K562 (cell line): ENCODE data around the gene CXCL6. TPM values are rescaled to one million over a fixed set of nuclear protein-coding genes. Genes with fewer than 3 reads are reported as not detected.

Experiments
- FOXK1 ChIP-seq: sonication (generic); formaldehyde crosslinking; IDR thresholded peaks from 2 replicates; pipeline ENCODE4 v1.8.0; 2022; ENCODE audit warnings: missing genetic modification reagents, mild to moderate bottlenecking, borderline replicate concordance
- polyA plus RNA-seq, 8 experiments: library from polyadenylated mRNA; depleted of rRNA in 4 of 8; stranded (reverse) in 5 of 8; unstranded in 3 of 8; fragments of >200 nt; fragmentation: Nextera tagmentation in 2 of 8; fragmentation: Illumina TruSeq in 1 of 8; extraction: Ambion mirVana in 2 of 8; extraction: Trizol in 1 of 8; gene quantifications; 2 replicates each; pipeline versions ENCODE4 v1.2.1 to v1.2.3, GENCODE V29; 2011 to 2014; ENCODE audit warnings: inconsistent platforms in 1 of 8, missing spikeins in 1 of 8
- total RNA-seq, 7 experiments: library from RNA; depleted of rRNA in 6 of 7; stranded (reverse); fragments of >200 nt in 6 of 7; fragmentation: Illumina TruSeq in 2 of 7; extraction: Trizol in 2 of 7; gene quantifications; 2 replicates each; pipeline versions ENCODE4 v1.2.1 to v1.2.3, GENCODE V29; 2011 to 2021; ENCODE audit warnings: low replicate concordance in 1 of 7
- TF ChIP-seq, protein P1 (sequence below): sonication (generic); formaldehyde crosslinking; IDR thresholded peaks from 2 replicates; pipeline ENCODE4 v1.8.0; 2022; ENCODE audit warnings: mild to moderate bottlenecking, missing genetic modification reagents
- TF ChIP-seq, protein P2 (sequence below): fragments of 250-450 bp; sonication (Bioruptor Pico); IDR thresholded peaks from 2 replicates; pipeline ENCODE4 v1.4.0; 2020; ENCODE audit warnings: mild to moderate bottlenecking, moderate library complexity, borderline replicate concordance

CXCL6 gene
- total and polyA plus RNA-seq, 9 of the 15 experiments (the other 6 are each of a cell fraction or from before 2014, with no cell fraction given): not detected

DNA sequence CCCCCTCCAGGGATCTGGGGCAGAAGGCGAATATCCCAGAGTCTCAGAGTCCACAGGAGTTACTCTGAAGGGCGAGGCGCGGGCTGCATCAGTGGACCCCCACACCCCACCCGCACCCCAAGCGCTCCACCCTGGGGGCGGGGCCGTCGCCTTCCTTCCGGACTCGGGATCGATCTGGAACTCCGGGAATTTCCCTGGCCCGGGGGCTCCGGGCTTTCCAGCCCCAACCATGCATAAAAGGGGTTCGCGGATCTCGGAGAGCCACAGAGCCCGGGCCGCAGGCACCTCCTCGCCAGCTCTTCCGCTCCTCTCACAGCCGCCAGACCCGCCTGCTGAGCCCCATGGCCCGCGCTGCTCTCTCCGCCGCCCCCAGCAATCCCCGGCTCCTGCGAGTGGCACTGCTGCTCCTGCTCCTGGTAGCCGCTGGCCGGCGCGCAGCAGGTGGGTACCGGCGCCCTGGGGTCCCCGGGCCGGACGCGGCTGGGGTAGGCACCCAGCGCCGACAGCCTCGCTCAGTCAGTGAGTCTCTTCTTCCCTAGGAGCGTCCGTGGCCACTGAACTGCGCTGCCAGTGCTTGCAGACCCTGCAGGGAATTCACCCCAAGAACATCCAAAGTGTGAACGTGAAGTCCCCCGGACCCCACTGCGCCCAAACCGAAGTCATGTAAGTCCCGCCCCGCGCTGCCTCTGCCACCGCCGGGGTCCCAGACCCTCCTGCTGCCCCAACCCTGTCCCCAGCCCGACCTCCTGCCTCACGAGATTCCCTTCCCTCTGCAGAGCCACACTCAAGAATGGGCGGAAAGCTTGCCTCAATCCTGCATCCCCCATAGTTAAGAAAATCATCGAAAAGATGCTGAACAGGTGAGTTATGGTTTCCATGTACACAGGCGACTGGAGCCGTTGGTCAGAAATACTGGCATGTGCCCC is 32.9 kb downstream of the CXCL6 start, which contains the start of gene CXCL1 (continued):
- TF ChIP-seq, protein P1, sequence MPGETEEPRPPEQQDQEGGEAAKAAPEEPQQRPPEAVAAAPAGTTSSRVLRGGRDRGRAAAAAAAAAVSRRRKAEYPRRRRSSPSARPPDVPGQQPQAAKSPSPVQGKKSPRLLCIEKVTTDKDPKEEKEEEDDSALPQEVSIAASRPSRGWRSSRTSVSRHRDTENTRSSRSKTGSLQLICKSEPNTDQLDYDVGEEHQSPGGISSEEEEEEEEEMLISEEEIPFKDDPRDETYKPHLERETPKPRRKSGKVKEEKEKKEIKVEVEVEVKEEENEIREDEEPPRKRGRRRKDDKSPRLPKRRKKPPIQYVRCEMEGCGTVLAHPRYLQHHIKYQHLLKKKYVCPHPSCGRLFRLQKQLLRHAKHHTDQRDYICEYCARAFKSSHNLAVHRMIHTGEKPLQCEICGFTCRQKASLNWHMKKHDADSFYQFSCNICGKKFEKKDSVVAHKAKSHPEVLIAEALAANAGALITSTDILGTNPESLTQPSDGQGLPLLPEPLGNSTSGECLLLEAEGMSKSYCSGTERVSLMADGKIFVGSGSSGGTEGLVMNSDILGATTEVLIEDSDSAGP: no peak
- TF ChIP-seq, protein P2, sequence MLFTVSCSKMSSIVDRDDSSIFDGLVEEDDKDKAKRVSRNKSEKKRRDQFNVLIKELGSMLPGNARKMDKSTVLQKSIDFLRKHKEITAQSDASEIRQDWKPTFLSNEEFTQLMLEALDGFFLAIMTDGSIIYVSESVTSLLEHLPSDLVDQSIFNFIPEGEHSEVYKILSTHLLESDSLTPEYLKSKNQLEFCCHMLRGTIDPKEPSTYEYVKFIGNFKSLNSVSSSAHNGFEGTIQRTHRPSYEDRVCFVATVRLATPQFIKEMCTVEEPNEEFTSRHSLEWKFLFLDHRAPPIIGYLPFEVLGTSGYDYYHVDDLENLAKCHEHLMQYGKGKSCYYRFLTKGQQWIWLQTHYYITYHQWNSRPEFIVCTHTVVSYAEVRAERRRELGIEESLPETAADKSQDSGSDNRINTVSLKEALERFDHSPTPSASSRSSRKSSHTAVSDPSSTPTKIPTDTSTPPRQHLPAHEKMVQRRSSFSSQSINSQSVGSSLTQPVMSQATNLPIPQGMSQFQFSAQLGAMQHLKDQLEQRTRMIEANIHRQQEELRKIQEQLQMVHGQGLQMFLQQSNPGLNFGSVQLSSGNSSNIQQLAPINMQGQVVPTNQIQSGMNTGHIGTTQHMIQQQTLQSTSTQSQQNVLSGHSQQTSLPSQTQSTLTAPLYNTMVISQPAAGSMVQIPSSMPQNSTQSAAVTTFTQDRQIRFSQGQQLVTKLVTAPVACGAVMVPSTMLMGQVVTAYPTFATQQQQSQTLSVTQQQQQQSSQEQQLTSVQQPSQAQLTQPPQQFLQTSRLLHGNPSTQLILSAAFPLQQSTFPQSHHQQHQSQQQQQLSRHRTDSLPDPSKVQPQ (CRISPR knock-in tag): no peak
- no peak for TF ChIP-seq FOXK1 (CRISPR knock-in tag)
